ENCODE measurements around the gene AUH. TPM values are rescaled to one million over a fixed set of nuclear protein-coding genes. Genes with fewer than 3 reads are reported as not detected.

Gene AUH
- total RNA-seq, 1 donor: 19.6 TPM

- peak; percentile 100 for DNase-seq (ENCODE audit: low read depth)
- H3K4me3 ChIP-seq (ENCODE audit: low read depth, low read length): peak overlapping the region; percentile 57
- TF ChIP-seq CTCF (IDR thresholded peaks at IDR 0.05; ENCODE audit: insufficient read depth, low read length): peak; percentile 22
Measured at GRCh38 chr9:91193087-91193657, 168.5 kb downstream of the AUH start.

- no peak for TF ChIP-seq CTCF (IDR thresholded peaks at IDR 0.05; ENCODE audit: insufficient read depth, low read length)
- peak overlapping the region; percentile 38 for H3K4me3 ChIP-seq (ENCODE audit: low read depth, low read length)
- DNase-seq (ENCODE audit: low read depth): peak; percentile 52
Measured at GRCh38 chr9:91192381-91193086, 169.2 kb downstream of the AUH start.

GRCh38 chr9:91191411-91192380 lies 170.0 kb downstream of the AUH start:
- TF ChIP-seq CTCF (IDR thresholded peaks at IDR 0.05; ENCODE audit: insufficient read depth, low read length): no peak
- H3K4me3 ChIP-seq (ENCODE audit: low read depth, low read length): no peak overlapping the region
- no peak for DNase-seq (ENCODE audit: low read depth)

GRCh38 chr9:91190062-91190461 lies 171.7 kb downstream of the AUH start:
- H3K4me3 ChIP-seq (ENCODE audit: low read depth, low read length): no peak overlapping the region
- no peak for DNase-seq (ENCODE audit: low read depth)
- TF ChIP-seq CTCF (IDR thresholded peaks at IDR 0.05; ENCODE audit: insufficient read depth, low read length): no peak

GRCh38 chr9:91188719-91189590 lies 172.8 kb downstream of the AUH start:
- DNase-seq (ENCODE audit: low read depth): no peak
- TF ChIP-seq CTCF (IDR thresholded peaks at IDR 0.05; ENCODE audit: insufficient read depth, low read length): no peak
- H3K4me3 ChIP-seq (ENCODE audit: low read depth, low read length): no peak overlapping the region

GRCh38 chr9:91187965-91188344 lies 173.8 kb downstream of the AUH start:
- TF ChIP-seq CTCF (IDR thresholded peaks at IDR 0.05; ENCODE audit: insufficient read depth, low read length): no peak
- peak; percentile 92 for DNase-seq (ENCODE audit: low read depth)
- H3K4me3 ChIP-seq (ENCODE audit: low read depth, low read length): no peak overlapping the region
